ENCODE measurements around the gene NTSR1. TPM values are rescaled to one million over a fixed set of nuclear protein-coding genes. Genes with fewer than 3 reads are reported as not detected.
"Not testable (repeated sequence)": the region's sequence is repeated elsewhere in the genome, so short reads cannot be mapped to it uniquely, and the experiment has no call there.

NTSR1 gene
- total RNA-seq, 1 donor from 2014 or later, result not detected

GRCh38 chr20:62679978-62680589, 28.6 kb upstream of the NTSR1 start:
- H3K27me3 Mint-ChIP-seq (ENCODE audit: low read depth), result peaks cover 6% of the 10 kb centered on the region
- H3K4me1 Mint-ChIP-seq, result no peaks in the 10 kb centered on the region
- no peak overlapping the region for H3K27ac Mint-ChIP-seq (ENCODE audit: unreplicated experiment)
- no peak overlapping the region for H3K4me3 Mint-ChIP-seq
- peaks cover 12% of the 10 kb centered on the region for H3K9me3 Mint-ChIP-seq
- TF ChIP-seq, protein P1, sequence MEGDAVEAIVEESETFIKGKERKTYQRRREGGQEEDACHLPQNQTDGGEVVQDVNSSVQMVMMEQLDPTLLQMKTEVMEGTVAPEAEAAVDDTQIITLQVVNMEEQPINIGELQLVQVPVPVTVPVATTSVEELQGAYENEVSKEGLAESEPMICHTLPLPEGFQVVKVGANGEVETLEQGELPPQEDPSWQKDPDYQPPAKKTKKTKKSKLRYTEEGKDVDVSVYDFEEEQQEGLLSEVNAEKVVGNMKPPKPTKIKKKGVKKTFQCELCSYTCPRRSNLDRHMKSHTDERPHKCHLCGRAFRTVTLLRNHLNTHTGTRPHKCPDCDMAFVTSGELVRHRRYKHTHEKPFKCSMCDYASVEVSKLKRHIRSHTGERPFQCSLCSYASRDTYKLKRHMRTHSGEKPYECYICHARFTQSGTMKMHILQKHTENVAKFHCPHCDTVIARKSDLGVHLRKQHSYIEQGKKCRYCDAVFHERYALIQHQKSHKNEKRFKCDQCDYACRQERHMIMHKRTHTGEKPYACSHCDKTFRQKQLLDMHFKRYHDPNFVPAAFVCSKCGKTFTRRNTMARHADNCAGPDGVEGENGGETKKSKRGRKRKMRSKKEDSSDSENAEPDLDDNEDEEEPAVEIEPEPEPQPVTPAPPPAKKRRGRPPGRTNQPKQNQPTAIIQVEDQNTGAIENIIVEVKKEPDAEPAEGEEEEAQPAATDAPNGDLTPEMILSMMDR (conservative IDR thresholded peaks at IDR 0.05), result no peak
- no peak for DNase-seq (ENCODE audit: low read depth, low spot score)
- H3K36me3 Mint-ChIP-seq (ENCODE audit: low read depth), result peaks cover 3% of the 10 kb centered on the region

DNA sequence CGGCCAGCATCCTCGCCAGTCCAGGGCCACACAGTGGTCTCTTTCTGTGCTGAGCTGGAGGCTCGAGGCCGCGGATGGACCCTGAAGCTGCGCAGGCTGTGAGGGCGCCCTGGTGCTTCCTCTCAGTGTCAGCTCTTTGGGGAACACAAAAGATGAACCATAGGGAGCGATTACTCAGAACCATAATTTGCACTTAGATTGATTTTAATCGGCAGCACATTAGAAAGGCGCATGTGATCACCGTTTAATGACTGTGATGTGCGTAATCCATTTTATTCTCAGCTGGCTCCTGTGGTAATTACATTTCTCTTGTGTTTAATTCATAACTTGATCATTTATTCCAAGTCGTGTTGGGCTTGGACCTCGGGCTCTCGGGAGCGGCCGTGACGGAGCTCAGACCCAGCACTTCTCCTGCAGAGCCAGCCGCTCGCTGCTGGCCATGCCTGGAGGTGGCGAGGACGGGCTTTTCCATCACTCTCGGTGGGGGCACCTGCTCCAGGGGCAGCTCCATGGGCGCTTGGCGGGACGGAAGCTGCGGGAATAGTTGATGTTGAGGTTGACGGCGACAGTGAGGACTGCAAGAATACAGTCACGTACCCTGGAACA, 25.6 kb upstream of the NTSR1 start:
- H3K9me3 Mint-ChIP-seq, result peaks cover 12% of the 10 kb centered on the region

DNA sequence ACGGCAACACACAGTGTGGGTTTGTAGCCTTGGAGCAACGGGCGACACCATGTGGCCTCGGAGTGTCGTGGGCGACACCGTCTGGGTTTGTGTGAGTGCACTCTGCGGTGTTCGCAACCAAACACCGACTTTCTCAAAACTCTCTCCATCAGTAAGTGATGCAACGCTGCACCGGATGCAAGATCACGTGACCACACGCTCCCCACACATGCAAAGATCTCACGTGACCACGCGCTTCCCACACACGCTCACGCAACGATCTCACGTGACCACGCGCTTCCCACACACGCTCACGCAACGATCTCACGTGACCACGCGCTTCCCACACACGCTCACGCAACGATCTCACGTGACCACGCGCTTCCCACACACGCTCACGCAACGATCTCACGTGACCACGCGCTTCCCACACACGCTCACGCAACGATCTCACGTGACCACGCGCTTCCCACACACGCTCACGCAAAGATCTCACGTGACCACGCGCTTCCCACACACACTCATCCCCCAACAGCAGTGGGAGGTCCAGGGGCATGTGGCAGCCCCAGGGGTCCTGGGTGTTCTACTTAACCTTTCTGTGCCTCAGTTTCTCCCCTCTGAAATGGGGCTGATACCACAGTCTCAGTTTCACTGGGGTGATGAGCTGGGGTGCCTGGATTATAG, 24.8 kb upstream of the NTSR1 start:
- not testable (repeated sequence) for H3K9me3 Mint-ChIP-seq; DNase-seq (ENCODE audit: low read depth, low spot score); H3K4me3 Mint-ChIP-seq; H3K27ac Mint-ChIP-seq (ENCODE audit: unreplicated experiment); H3K27me3 Mint-ChIP-seq (ENCODE audit: low read depth); H3K36me3 Mint-ChIP-seq (ENCODE audit: low read depth)
- H3K4me1 Mint-ChIP-seq, result peaks cover 24% of the 10 kb centered on the region

More for the DNA sequence above, 25.6 kb upstream of the NTSR1 start:
- no peak overlapping the region for H3K27ac Mint-ChIP-seq (ENCODE audit: unreplicated experiment)
- H3K4me1 Mint-ChIP-seq, result peaks cover 19% of the 10 kb centered on the region
- H3K4me3 Mint-ChIP-seq, result no peak overlapping the region
- H3K27me3 Mint-ChIP-seq (ENCODE audit: low read depth), result peaks cover 3% of the 10 kb centered on the region
- H3K36me3 Mint-ChIP-seq (ENCODE audit: low read depth), result peaks cover 3% of the 10 kb centered on the region
- no peak for DNase-seq (ENCODE audit: low read depth, low spot score)
- TF ChIP-seq, protein P1 (conservative IDR thresholded peaks at IDR 0.05), result no peak

DNA sequence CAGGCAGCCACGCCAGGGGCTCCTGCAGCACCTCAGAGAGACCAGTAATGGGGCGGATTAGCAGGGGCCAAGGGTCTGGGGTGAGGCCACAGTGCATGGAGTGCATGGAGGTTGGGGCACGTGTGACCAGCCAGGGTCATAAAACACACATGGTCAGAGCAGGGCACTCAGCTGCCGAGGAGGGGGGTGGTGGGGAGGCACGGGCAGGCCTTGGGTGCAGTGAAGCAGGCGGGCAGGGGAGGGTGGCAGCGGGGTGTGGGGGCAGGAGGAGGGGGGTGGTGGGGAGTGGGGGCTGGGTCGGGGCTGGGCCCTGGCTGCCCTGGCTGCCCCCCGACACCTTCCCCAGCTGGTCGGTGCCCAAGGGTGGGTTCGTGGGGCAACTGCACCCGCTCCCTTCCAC, 23.7 kb upstream of the NTSR1 start:
- TF ChIP-seq, protein P1 (conservative IDR thresholded peaks at IDR 0.05), result no peak

GRCh38 chr20:62685781-62686555, 22.7 kb upstream of the NTSR1 start:
- H3K4me3 Mint-ChIP-seq, result no peak overlapping the region
- H3K27ac Mint-ChIP-seq (ENCODE audit: unreplicated experiment), result no peak overlapping the region
- H3K27me3 Mint-ChIP-seq (ENCODE audit: low read depth), result no peaks in the 10 kb centered on the region
- H3K36me3 Mint-ChIP-seq (ENCODE audit: low read depth), result no peaks in the 10 kb centered on the region
- peaks cover 34% of the 10 kb centered on the region for H3K4me1 Mint-ChIP-seq
- no peak for DNase-seq (ENCODE audit: low read depth, low spot score)
- no peaks in the 10 kb centered on the region for H3K9me3 Mint-ChIP-seq
- TF ChIP-seq, protein P1 (conservative IDR thresholded peaks at IDR 0.05), result no peak

More for the DNA sequence above, 23.7 kb upstream of the NTSR1 start:
- no peak overlapping the region for H3K27ac Mint-ChIP-seq (ENCODE audit: unreplicated experiment)
- H3K36me3 Mint-ChIP-seq (ENCODE audit: low read depth), result peaks cover 3% of the 10 kb centered on the region
- H3K4me3 Mint-ChIP-seq, result no peak overlapping the region
- peaks cover 6% of the 10 kb centered on the region for H3K9me3 Mint-ChIP-seq
- H3K27me3 Mint-ChIP-seq (ENCODE audit: low read depth), result no peaks in the 10 kb centered on the region
- no peak for DNase-seq (ENCODE audit: low read depth, low spot score)
- H3K4me1 Mint-ChIP-seq, result peaks cover 26% of the 10 kb centered on the region
